ENCODE results near the gene TK1. TPM values are rescaled to one million over a fixed set of nuclear protein-coding genes. Genes with fewer than 3 reads are reported as not detected.

Gene TK1
- polyA plus RNA-seq, 3 donors: 0.67 to 2.0 (median 1.4) TPM

DNA sequence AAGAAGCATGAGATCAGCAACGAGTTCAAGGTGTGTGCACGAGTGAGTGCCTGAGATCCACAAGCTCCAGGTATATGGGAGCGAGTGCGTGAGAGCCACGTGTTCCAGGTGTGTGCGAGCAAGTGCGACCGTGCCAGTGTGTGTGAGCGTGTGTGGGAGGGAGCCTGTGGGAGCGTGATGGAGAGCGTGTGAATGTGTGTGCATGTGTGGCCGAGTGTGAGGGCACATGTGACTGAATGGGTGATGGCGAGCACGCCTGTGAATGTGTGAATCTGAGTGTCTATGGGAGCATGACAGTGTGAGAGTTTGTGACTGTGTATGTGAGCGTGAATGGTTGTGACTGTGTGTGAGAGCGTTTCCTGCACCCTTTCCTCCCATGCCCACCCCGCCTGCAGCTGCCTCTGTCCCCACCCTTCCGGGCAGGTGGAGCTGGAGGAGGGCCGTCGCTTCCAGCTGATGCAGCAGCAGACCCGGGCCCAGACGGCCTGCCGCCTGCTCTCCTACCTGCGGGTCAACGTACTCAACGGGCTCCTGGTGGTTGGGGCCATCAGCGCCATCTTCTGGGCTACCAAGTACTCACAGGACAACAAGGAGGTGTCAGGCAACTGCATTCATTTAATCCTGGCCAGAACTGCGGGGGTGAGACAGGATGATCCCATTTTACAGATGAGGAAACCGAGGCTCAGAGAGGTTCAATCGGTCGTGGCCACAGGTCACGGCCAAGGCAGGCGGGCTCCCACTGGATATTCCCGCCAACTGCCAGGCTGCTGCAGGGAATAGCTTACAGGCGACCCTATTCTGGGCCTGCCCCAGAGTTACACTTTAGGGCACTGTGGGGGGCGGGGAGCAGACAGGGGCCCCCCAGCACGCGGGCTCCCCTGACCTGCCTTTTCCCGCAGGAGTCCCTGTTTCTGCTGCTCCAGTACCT is 52.6 kb downstream of the TK1 start:
- intact Hi-C loops (cut with micrococcal nuclease): loop anchor here in 1 of 2 donors (2.0 kb wide), 1 partner anchor 21 kb away; no protein-coding TSS in a partner anchor

More for the DNA sequence above, 52.6 kb downstream of the TK1 start:
- Histone ChIP-seq H3K27ac (ENCODE audit: low read depth in 1 of 2, low read length in 2 of 2) (no peak overlapping the region), H3K9ac (ENCODE audit: insufficient read depth, low read length, poor library complexity, severe bottlenecking) (no peak overlapping the region), H2AFZ (ENCODE audit: insufficient read depth, low read depth, low read length, poor library complexity, severe bottlenecking) (no peak overlapping the region), H3K79me2 (ENCODE audit: insufficient read depth, low read length) (peaks cover 54% of the 10 kb centered on the region), H3K4me1 (ENCODE audit: control insufficient read depth in 1 of 2, insufficient read depth in 2 of 2, low read length in 2 of 2) (peaks cover 71 to 94% of the 10 kb centered on the region in 2 donors), H3K36me3 (replicated peaks in 1 of 2; ENCODE audit: control insufficient read depth in 1 of 2, insufficient read depth in 2 of 2, low read length in 2 of 2) (peaks cover 36 to 41% of the 10 kb centered on the region in 2 donors), H3K27me3 (ENCODE audit: control insufficient read depth in 2 of 2, insufficient read depth in 2 of 2, low read length in 2 of 2) (no peaks in the 10 kb centered on the region), H3K4me3 (replicated peaks in 1 of 3; ENCODE audit: low read depth in 2 of 3, low read length in 3 of 3) (peak overlapping the region in 1 of 3 experiments; percentile 96), H3K9me3 (replicated peaks in 1 of 2; ENCODE audit: control insufficient read depth in 1 of 2, insufficient read depth in 1 of 2, low read length in 2 of 2) (no peaks in the 10 kb centered on the region), H4K20me1 (ENCODE audit: insufficient read depth, low read length) (peaks cover 72% of the 10 kb centered on the region), H3K4me2 (replicated peaks; ENCODE audit: extremely low read depth, low read length, poor library complexity, severe bottlenecking) (peak overlapping the region; percentile 100)
- peaks cover 43 to 54% of the 10 kb centered on the region in 2 donors for H3K36me3 Mint-ChIP-seq
- peak; percentile 48 to 62 (median 55) for DNase-seq
- peaks cover 0 to 5% (median 0%) of the 10 kb centered on the region in 3 donors for H3K27me3 Mint-ChIP-seq (ENCODE audit: low read depth in 3 of 3)
- H3K27ac Mint-ChIP-seq: peak overlapping the region in 1 of 7 donors; percentile 54
- peak overlapping the region; percentile 62 to 69 for H3K4me3 Mint-ChIP-seq
- 59% methylated on average over 29 of the region's 39 CpGs for WGBS (ENCODE audit: insufficient coverage)
- peaks cover 80% of the 10 kb centered on the region for H3K4me1 Mint-ChIP-seq
- TF ChIP-seq CTCF (IDR thresholded peaks at IDR 0.05): peak; percentile 80
- no peaks in the 10 kb centered on the region for H3K9me3 Mint-ChIP-seq
